ENCODE data around the gene LRRC26.

The LRRC26 gene

GRCh38 chr9:137166380-137167229 is 3.2 kb downstream of the LRRC26 start:
- no peak for DNase-seq

- DNase-seq: no peak
Observed at GRCh38 chr9:137165250-137165836, 4.5 kb downstream of the LRRC26 start.

- no peak for DNase-seq
Observed at GRCh38 chr9:137164370-137165249, 5.2 kb downstream of the LRRC26 start.

- DNase-seq: no peak
Observed at GRCh38 chr9:137163805-137164204, 6.0 kb downstream of the LRRC26 start.

- peak in 1 of 3 experiments; percentile 46 for DNase-seq
Observed at GRCh38 chr9:137163365-137163715, 6.5 kb downstream of the LRRC26 start.

- peak in 2 of 3 experiments; percentile 64 to 69 for DNase-seq
Observed at GRCh38 chr9:137162505-137163364, 7.1 kb downstream of the LRRC26 start.

- DNase-seq: peak in 2 of 3 experiments; percentile 67 to 71
Observed at GRCh38 chr9:137161558-137162486, 8.0 kb downstream of the LRRC26 start.

GRCh38 chr9:137160716-137161557 is 8.9 kb downstream of the LRRC26 start:
- DNase-seq: peak in 2 of 3 experiments; percentile 67 to 71

- no peak for DNase-seq
Observed at GRCh38 chr9:137160054-137160425, 9.8 kb downstream of the LRRC26 start.

GRCh38 chr9:137159105-137160053 is 10.5 kb downstream of the LRRC26 start:
- no peak for DNase-seq

GRCh38 chr9:137158625-137159024 is 11.2 kb downstream of the LRRC26 start:
- peak in 1 of 3 experiments; percentile 26 for DNase-seq

- no peak for DNase-seq
Observed at GRCh38 chr9:137157618-137158415, 12.0 kb downstream of the LRRC26 start.

- DNase-seq: peak in 2 of 3 experiments; percentile 12 to 30
Observed at GRCh38 chr9:137156567-137157375, 13.1 kb downstream of the LRRC26 start.

GRCh38 chr9:137152844-137153405 is 16.9 kb downstream of the LRRC26 start:
- DNase-seq: no peak

- DNase-seq: peak in 2 of 3 experiments; percentile 29 to 73
Observed at GRCh38 chr9:137150617-137151457, 19.0 kb downstream of the LRRC26 start.
